ENCODE measurements around the gene KIF18A.

- TF ChIP-seq CTCF (IDR thresholded peaks at IDR 0.05; ENCODE audit: insufficient read depth, low read length) (no peak), REST (IDR thresholded peaks at IDR 0.05; ENCODE audit: insufficient replicate concordance, low read depth) (no peak)
Measured at GRCh38 chr11:28043930-28044709, 63.8 kb downstream of the KIF18A start.
